ENCODE measurements around the gene IGF2R. TPM values are rescaled to one million over a fixed set of nuclear protein-coding genes. Genes with fewer than 3 reads are reported as not detected.

IGF2R gene
- total and polyA plus RNA-seq, 2 donors from 2014 or later = 23.7 to 88.6 TPM

GRCh38 chr6:160010067-160010466 lies 41.2 kb downstream of the IGF2R start:
- Histone ChIP-seq H3K4me3 (ENCODE audit: low read length in 3 of 3) (no peak overlapping the region), H3K9ac (ENCODE audit: low read length in 3 of 3) (no peak overlapping the region), H3K9me3 (ENCODE audit: control insufficient read depth in 2 of 3, insufficient read depth in 1 of 3, low read length in 3 of 3) (no peaks in the 10 kb centered on the region), H3K27me3 (ENCODE audit: control insufficient read depth, insufficient read depth, low read length) (no peaks in the 10 kb centered on the region), H3K27ac (ENCODE audit: low read depth in 2 of 2, low read length in 2 of 2) (no peak overlapping the region), H3K36me3 (ENCODE audit: control insufficient read depth in 2 of 3, insufficient read depth in 3 of 3, low read length in 3 of 3) (peaks cover 7 to 19% (median 14%) of the 10 kb centered on the region in 3 donors), H3K4me1 (ENCODE audit: control insufficient read depth in 2 of 3, insufficient read depth in 2 of 3, low read depth in 1 of 3, low read length in 3 of 3) (peaks cover 0 to 21% (median 6%) of the 10 kb centered on the region in 3 donors)
- DNase-seq (peak in 1 of 5 donors; percentile 24), FAIRE-seq (no peak)
- intact Hi-C loops (cut with DNase I) = no loop called here
- TF ChIP-seq CTCF (IDR thresholded peaks at IDR 0.05; ENCODE audit: borderline replicate concordance, extremely low read depth, insufficient read depth) = no peak

- no peak for DNase-seq
- TF ChIP-seq CTCF (IDR thresholded peaks at IDR 0.05; ENCODE audit: borderline replicate concordance, extremely low read depth, insufficient read depth) = no peak
Measured at GRCh38 chr6:160013987-160014868, 45.3 kb downstream of the IGF2R start.

GRCh38 chr6:160014869-160015182 lies 45.9 kb downstream of the IGF2R start:
- H3K4me3 ChIP-seq (ENCODE audit: low read length in 3 of 3) = no peak overlapping the region
- no peak overlapping the region for H3K27ac ChIP-seq (ENCODE audit: low read depth in 2 of 2, low read length in 2 of 2)
- peaks cover 10 to 25% (median 14%) of the 10 kb centered on the region in 3 donors for H3K36me3 ChIP-seq (ENCODE audit: control insufficient read depth in 2 of 3, insufficient read depth in 3 of 3, low read length in 3 of 3)
- no peak overlapping the region for H3K9ac ChIP-seq (ENCODE audit: low read length in 3 of 3)
- no peak for DNase-seq
- no peaks in the 10 kb centered on the region for H3K9me3 ChIP-seq (ENCODE audit: control insufficient read depth in 2 of 3, insufficient read depth in 1 of 3, low read length in 3 of 3)
- FAIRE-seq = no peak
- H3K4me1 ChIP-seq (ENCODE audit: control insufficient read depth in 2 of 3, insufficient read depth in 2 of 3, low read depth in 1 of 3, low read length in 3 of 3) = peaks cover 0 to 5% (median 2%) of the 10 kb centered on the region in 3 donors
- H3K27me3 ChIP-seq (ENCODE audit: control insufficient read depth, insufficient read depth, low read length) = no peaks in the 10 kb centered on the region
- no peak for TF ChIP-seq CTCF (IDR thresholded peaks at IDR 0.05; ENCODE audit: borderline replicate concordance, extremely low read depth, insufficient read depth)
- intact Hi-C loops (cut with DNase I) = no loop called here

More at GRCh38 chr6:160013987-160014868, 45.3 kb downstream of the IGF2R start:
- intact Hi-C loops (cut with DNase I) = no loop called here
- Histone ChIP-seq H3K27ac (ENCODE audit: low read depth in 2 of 2, low read length in 2 of 2) (no peak overlapping the region), H3K4me1 (ENCODE audit: control insufficient read depth in 2 of 3, insufficient read depth in 2 of 3, low read depth in 1 of 3, low read length in 3 of 3) (peaks cover 0 to 5% (median 2%) of the 10 kb centered on the region in 3 donors), H3K9ac (ENCODE audit: low read length in 3 of 3) (no peak overlapping the region), H3K36me3 (ENCODE audit: control insufficient read depth in 2 of 3, insufficient read depth in 3 of 3, low read length in 3 of 3) (peaks cover 10 to 25% (median 14%) of the 10 kb centered on the region in 3 donors), H3K9me3 (ENCODE audit: control insufficient read depth in 2 of 3, insufficient read depth in 1 of 3, low read length in 3 of 3) (no peaks in the 10 kb centered on the region), H3K27me3 (ENCODE audit: control insufficient read depth, insufficient read depth, low read length) (no peaks in the 10 kb centered on the region), H3K4me3 (ENCODE audit: low read length in 3 of 3) (no peak overlapping the region)
- no peak for FAIRE-seq

Measured in kidney (tissue), 14 donors.